ENCODE results near the gene SERP1. TPM values are rescaled to one million over a fixed set of nuclear protein-coding genes. Genes with fewer than 3 reads are reported as not detected.

SERP1 gene
- total and polyA plus RNA-seq, 2 experiments from 2014 or later, result 157 to 233 TPM

- no peaks in the 10 kb centered on the region for H4K20me1 ChIP-seq (ENCODE audit: insufficient read depth, poor library complexity, severe bottlenecking)
- H3K9me3 ChIP-seq (ENCODE audit: low read depth), result no peaks in the 10 kb centered on the region
- H3K36me3 ChIP-seq (replicated peaks; ENCODE audit: insufficient read depth, low read depth), result no peaks in the 10 kb centered on the region
- no peak overlapping the region for H2AFZ ChIP-seq
- no peak for TF ChIP-seq EZH2 (IDR thresholded peaks at IDR 0.05; ENCODE audit: borderline replicate concordance)
- TF ChIP-seq CTCF (IDR thresholded peaks at IDR 0.05; ENCODE audit: poor library complexity), result no peak
- TF ChIP-seq EZH2phosphoT487 (IDR thresholded peaks at IDR 0.05; ENCODE audit: low read depth, severe bottlenecking, unreplicated experiment), result no peak
- no peak for DNase-seq (ENCODE audit: low spot score)
- WGBS (ENCODE audit: low lambda C conversion rate, missing lambda C conversion rate), result 94% methylated on average over 2 of the region's 2 CpGs
- H3K27me3 ChIP-seq, result no peaks in the 10 kb centered on the region
- no peaks in the 10 kb centered on the region for H3K9me2 ChIP-seq (replicated peaks; ENCODE audit: insufficient read depth)
- no peak overlapping the region for H3K4me2 ChIP-seq
- H3K27ac ChIP-seq, result no peak overlapping the region
- H3K79me2 ChIP-seq, result peaks cover 63% of the 10 kb centered on the region
- H3K4me1 ChIP-seq (ENCODE audit: insufficient read depth), result no peaks in the 10 kb centered on the region
- no peak overlapping the region for H3K4me3 ChIP-seq
These were observed 10.5 kb upstream of the SERP1 start for GRCh38 chr3:150556792-150557191.

- Histone ChIP-seq H3K4me2 (no peak overlapping the region), H3K36me3 (replicated peaks; ENCODE audit: insufficient read depth, low read depth) (no peaks in the 10 kb centered on the region), H3K4me1 (ENCODE audit: insufficient read depth) (no peaks in the 10 kb centered on the region), H3K4me3 (no peak overlapping the region), H2AFZ (no peak overlapping the region), H3K27ac (no peak overlapping the region), H4K20me1 (ENCODE audit: insufficient read depth, poor library complexity, severe bottlenecking) (no peaks in the 10 kb centered on the region), H3K9me2 (replicated peaks; ENCODE audit: insufficient read depth) (no peaks in the 10 kb centered on the region), H3K9me3 (ENCODE audit: low read depth) (no peaks in the 10 kb centered on the region), H3K27me3 (no peaks in the 10 kb centered on the region), H3K79me2 (peaks cover 70% of the 10 kb centered on the region)
- TF ChIP-seq EZH2phosphoT487 (IDR thresholded peaks at IDR 0.05; ENCODE audit: low read depth, severe bottlenecking, unreplicated experiment), result no peak
- TF ChIP-seq CTCF (IDR thresholded peaks at IDR 0.05; ENCODE audit: poor library complexity), result no peak
- TF ChIP-seq EZH2 (IDR thresholded peaks at IDR 0.05; ENCODE audit: borderline replicate concordance), result no peak
- WGBS (ENCODE audit: low lambda C conversion rate, missing lambda C conversion rate), result 97% methylated on average over 4 of the region's 4 CpGs
- no peak for DNase-seq (ENCODE audit: low spot score)
These were observed 9.7 kb upstream of the SERP1 start for GRCh38 chr3:150555859-150556436.

GRCh38 chr3:150547045-150547741, 897 bp upstream of the SERP1 start:
- Histone ChIP-seq H4K20me1 (ENCODE audit: insufficient read depth, poor library complexity, severe bottlenecking) (peaks cover 27% of the 10 kb centered on the region), H3K9me2 (replicated peaks; ENCODE audit: insufficient read depth) (no peaks in the 10 kb centered on the region), H2AFZ (peak overlapping the region; percentile 46), H3K36me3 (replicated peaks; ENCODE audit: insufficient read depth, low read depth) (no peaks in the 10 kb centered on the region), H3K27ac (peak overlapping the region; percentile 92), H3K9me3 (ENCODE audit: low read depth) (no peaks in the 10 kb centered on the region), H3K4me3 (peak overlapping the region; percentile 59), H3K79me2 (peaks cover 89% of the 10 kb centered on the region), H3K4me2 (peak overlapping the region; percentile 80), H3K4me1 (ENCODE audit: insufficient read depth) (peaks cover 7% of the 10 kb centered on the region), H3K27me3 (no peaks in the 10 kb centered on the region)
- TF ChIP-seq EZH2phosphoT487 (IDR thresholded peaks at IDR 0.05; ENCODE audit: low read depth, severe bottlenecking, unreplicated experiment), result no peak
- TF ChIP-seq CTCF (IDR thresholded peaks at IDR 0.05; ENCODE audit: poor library complexity), result no peak
- TF ChIP-seq EZH2 (IDR thresholded peaks at IDR 0.05; ENCODE audit: borderline replicate concordance), result no peak
- WGBS (ENCODE audit: low lambda C conversion rate, missing lambda C conversion rate), result 29% methylated on average over 7 of the region's 7 CpGs
- DNase-seq (ENCODE audit: low spot score), result peak; percentile 11

Measured in hepatocyte (in vitro differentiated cells).